Activated CD4-positive, alpha-beta T cell treated with anti-CD3 and anti-CD28 coated beads, Interleukin-2, amount 50 U/mL, for 24 hours (primary cell): ENCODE data around the gene ISY1.
"Not testable (repeated sequence)": the region's sequence is repeated elsewhere in the genome, so short reads cannot be mapped to it uniquely, and the experiment has no call there.

ENCODE experiments used
- DNase-seq, 2 donors: peaks; one replicate each; pipeline ENCODE4 v3.0.0-alpha.2; 2020; ENCODE audit warnings: low read depth in 1 of 2, low spot score in 1 of 2

The ISY1 gene

GRCh38 chr3:129160891-129161859 is at the start of gene ISY1:
TSS of gene ISY1 (minus strand) at chr3:129161063. CDS start at chr3:129160975, 88 bp downstream.
- peak; percentile 65 to 89 for DNase-seq

DNA sequence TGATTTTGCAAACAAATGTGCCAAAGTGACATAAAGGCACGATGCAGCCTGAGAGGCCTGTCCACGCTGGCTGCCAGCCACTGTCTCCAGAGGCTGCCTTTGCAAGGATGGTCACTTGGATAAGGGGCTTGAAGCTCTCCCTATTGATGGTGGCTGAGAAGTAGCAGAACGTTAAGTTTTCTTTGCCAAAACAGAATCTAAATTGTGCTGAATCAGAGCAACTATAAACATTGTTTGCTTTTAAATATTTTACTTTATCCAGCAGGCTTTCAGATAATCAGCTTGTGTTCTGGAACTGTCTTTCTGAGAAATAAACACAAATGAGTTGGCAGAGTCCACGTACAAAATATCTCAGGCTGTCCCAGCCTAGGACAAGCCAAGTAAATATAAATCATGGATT is 46.6 kb upstream of the ISY1 start:
- DNase-seq, result no peak

DNA sequence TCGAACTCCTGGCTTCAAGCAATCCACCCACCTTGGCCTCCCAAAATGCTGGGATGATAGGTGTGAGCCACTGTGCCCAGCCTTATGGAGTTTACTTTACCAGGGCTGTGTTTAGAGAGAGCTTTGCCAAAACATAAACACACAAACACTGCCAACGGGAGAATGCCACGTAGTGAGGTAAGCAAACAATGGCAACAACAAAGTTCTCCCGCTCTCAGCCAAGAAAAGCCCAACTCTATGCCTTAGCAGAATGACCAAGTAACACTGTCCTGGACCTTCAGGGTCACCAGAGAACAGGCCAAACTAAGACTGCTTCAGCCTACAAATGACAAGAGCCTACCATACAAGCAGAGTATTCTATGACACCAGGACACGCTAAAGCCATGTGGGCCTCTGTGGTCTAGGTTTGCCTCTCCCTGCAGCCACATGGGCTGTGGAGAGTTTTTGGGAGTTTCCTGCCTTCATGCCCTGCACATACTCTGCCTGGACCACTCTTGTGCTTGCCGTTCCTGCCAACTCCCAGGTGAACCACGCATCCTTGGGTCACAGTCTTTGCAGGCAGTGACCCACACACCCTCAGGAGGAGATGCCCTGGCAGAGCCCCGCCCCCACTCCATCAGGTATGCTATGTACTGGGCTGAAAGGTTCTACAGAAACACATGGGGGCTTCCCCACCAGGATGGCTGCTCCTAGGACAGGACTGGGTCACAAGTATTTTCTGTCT is 44.4 kb upstream of the ISY1 start:
- no peak for DNase-seq

GRCh38 chr3:129204473-129204872 is 43.6 kb upstream of the ISY1 start:
- DNase-seq, result no peak

DNA sequence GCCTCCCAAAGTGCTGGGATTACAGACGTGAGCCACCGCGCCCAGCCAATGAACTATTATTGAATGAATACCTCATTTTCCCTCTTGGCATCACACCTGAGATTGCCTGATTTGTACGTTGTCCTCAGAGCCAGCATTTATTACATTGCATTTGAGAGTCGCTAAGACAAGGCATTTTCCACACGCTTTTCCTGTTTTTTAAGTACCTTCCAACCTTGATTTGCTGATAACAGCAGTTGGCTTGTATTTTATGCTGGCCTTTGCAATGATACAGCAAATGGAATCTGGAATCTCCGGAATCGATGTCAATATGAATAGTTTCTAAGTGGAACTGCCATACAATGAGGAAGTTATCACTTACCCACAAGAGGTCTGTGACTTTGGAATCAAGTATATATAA is 38.5 kb upstream of the ISY1 start:
- no peak for DNase-seq

GRCh38 chr3:129197321-129197720 is 36.5 kb upstream of the ISY1 start:
- no peak for DNase-seq

GRCh38 chr3:129196601-129197000 is 35.7 kb upstream of the ISY1 start:
- no peak for DNase-seq

DNA sequence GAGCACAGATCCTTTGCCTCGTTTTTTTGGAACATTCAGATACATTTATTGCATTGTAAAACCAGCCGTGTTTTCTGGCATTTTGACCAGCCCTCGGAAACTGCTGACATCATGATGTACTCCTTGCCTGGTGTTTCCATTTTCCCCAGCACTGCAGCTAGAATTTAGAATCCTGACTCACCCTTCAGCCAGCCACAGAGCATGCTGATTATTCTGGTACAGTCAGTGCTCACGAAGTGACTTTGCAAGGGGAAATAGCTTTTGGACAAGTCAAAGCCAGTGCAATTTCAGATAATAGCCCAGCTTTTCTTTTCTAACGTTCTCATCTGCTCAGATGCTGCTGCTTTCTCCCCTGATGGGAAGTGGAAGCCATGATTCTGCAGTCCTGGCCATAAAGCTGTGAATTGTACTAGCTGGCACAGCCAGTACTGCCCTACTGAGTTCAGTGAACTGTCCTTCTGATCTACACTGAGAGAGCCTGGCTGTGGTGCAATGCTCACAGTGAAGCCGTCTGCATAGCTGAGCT is 34.9 kb upstream of the ISY1 start:
- DNase-seq, result no peak

- DNase-seq, result not testable (repeated sequence)
Observed at GRCh38 chr3:129189793-129190192, 28.9 kb upstream of the ISY1 start.

- DNase-seq, result no peak
Observed at GRCh38 chr3:129187857-129188256, 27.0 kb upstream of the ISY1 start.

DNA sequence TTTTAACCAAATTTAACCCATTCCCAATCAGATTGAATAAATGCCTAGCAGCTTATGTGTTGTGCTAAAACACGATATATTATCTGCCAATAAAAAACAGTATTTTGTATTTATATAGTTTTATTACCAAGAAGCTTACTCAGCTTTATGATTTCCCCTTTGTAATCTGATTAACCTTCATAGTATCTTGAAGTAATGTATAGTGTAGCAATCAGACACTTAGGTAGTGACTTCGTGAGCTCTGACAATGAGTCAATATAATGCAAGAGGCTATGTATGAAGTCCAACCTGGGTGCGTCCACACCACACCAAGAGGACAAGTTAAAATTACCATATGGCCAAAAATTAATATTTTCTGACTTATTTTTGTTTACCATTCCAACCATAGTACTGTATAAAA is 24.9 kb upstream of the ISY1 start:
- no peak for DNase-seq

DNA sequence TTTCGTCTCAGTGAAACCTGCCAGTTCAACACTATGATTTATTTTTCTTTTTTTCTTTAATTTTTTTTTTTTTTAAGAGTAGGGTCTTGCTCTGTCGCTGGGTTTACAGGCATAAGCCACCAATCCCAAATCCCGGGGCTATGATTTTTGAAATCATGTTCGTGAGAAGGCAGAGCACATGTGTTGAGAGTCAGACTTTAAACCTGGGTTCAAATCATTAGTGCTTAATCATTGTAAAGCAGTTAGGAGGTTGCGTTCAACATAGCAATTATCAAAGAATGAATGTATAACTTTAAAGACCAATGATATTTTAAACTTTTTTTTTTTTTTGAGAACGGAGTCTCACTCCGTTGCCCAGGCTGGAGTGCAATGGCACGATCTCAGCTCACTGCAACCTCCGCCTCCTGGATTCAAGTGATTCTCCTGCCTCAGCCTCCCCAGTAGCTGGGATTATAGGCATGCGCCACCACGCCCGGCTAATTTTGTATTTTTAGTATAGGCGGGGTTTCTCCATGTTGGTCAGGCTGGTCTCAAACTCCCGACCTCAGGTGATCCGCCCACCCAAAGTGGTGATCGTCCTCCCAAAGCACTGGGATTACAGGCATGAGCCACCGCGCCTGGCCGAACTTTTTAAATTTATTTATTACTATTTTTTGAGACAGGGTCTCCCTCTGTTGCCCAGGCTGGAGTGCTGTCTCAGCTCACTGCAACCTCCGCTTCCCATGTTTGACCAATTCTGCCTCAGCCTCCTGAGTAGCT is 24.1 kb upstream of the ISY1 start:
- not testable (repeated sequence) for DNase-seq

DNA sequence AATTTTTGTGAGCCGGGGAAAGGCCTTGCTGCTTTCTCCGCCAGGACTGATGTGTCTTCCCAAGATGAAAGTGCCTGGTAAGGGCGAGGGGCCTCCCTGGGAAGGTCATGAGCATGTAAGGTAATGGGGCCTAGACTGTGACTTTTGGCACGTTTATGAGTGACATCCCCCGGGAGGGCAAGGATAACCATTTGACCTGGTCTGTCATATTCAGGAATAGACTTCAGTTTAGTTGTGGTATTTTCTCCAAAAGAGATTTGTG is 23.5 kb upstream of the ISY1 start:
- DNase-seq, result no peak

DNA sequence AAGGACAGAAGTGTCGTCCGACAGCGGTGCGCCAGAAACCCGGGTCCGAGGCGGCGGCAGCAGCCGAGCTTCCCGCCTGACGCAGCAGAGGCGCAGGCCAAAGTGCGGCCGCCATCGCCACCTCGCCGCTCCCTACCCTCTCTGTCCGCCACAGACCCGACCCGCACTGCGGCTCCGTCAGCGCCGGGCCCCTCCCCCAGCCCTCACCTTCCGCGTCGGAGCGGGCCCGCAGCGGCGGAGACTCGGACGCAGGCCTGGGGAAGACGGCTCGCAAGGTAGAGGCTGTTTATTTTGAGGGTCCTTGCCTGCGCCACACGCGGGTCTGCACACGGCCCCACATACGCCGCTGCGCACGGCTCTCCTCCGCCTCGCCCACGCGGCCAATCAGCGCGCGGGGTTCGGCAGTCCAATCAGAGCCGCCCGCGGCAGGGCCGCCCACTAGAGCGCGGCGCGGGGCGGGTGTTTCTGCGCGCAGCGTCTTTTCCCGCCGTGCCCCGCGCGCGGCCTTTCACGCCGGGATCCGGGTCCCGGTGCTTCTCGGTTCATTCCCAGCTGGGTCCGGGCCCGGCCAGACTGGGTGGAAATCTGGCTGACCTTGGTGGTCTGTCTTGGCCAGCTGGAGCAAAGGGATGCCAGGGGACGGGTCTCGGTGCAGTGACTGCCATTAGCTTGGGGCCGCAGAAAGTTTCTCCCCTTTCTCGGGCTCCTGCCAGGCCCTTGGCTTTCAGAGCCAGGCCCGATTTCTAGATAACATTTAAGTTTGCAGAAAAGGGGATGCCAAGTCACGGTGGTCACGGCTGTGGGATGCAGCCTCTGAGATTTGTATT is 22.9 kb upstream of the ISY1 start, which contains the start of gene CNBP:
CNBP (minus strand) TSS at position 328 of the 827 bp plus-strand sequence. CDS start 12,139 bp downstream, outside the sequence.
- peak; percentile 88 to 89 for DNase-seq

GRCh38 chr3:129182390-129183185 is 21.7 kb upstream of the ISY1 start:
- no peak for DNase-seq

DNA sequence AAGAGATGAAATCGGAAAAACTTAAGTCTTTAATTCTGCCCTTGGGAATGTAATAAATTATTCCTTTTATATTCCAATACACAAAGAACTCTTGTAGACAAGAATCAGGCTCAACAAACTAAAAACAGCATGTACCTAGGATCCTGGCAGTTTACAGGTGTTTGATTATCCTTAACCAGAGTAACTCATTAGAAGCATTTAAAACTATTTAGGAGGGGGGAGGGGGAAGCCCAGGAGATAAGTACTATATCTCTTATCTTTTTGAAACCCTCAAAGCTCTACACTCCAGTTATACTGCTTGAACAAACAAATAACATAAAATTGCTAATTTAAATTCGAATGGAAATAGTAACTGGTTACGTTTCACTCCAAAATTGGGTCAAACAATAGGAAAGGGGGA is 21.0 kb upstream of the ISY1 start:
- no peak for DNase-seq

- no peak for DNase-seq
Observed at GRCh38 chr3:129180461-129180860, 19.6 kb upstream of the ISY1 start.

GRCh38 chr3:129176051-129176450 is 15.2 kb upstream of the ISY1 start:
- DNase-seq, result no peak

DNA sequence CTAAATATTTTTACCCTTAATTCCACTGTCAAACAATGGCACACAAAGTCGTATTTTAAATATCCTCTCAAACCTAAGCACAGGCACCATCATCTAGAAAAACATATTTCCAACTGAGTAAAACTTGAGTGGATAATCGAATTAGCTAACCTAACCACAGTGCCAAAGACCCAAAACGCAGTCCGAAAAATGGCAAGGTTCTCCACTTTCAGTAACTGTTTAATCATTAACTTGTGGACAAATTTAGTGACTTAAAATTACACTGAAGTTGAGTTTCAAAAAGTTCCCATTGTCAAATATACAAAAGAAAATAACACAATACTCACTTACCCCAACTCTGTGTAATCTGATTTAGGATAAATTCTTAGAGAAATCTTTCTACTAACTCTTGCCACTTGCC is 12.9 kb upstream of the ISY1 start:
- no peak for DNase-seq

GRCh38 chr3:129173206-129173605 is 12.3 kb upstream of the ISY1 start:
- no peak for DNase-seq
